ENCODE results near the gene PIGU. TPM values are rescaled to one million over a fixed set of nuclear protein-coding genes. Genes with fewer than 3 reads are reported as not detected.

Gene PIGU
- polyA plus RNA-seq, 3 donors = 6.6 to 13.4 (median 11.1) TPM

- WGBS, 3 donors = 43 to 68% (median 51%) methylated on average over 9 of the region's 9 CpGs
- no peak overlapping the region for H3K27ac ChIP-seq (ENCODE audit: low read depth, low read length)
Measured at GRCh38 chr20:34600892-34601653, 75.8 kb downstream of the PIGU start.

DNA sequence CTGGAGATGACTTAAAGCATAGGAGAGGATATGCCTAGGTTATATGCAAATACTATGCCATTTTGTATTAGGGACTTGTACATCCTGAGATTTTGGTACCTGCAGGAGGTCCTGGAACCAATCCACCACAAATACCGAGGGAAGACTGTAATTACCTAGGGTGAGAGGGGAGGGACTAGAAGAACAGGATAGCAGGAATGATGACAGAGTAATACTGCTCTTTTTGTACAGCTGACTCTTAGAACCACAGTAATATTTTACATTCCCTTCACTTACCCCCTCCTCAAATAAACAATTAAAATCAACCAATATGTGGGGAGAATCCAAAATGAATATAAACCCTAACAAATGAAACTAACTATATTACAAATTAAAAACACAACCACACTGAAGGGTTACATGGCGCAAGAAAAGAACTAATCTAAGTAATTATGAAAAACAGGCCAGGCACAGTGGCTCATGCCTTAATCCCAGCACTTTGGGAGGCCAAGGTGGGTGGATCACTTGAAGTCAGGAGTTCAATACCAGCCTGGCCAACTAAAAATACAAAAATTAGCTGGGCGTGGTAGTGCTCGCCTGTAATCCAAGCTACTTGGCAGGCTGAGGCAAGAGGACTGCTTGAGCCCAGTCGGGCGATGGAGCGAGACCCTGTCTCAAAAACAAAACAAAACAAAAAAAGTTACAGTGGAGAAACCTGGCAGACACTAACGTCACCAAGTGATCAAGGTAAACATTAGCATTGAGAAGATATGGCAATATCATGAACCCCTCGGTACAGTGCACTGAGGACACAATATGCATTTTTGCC lies 81.3 kb downstream of the PIGU start:
- H3K27ac ChIP-seq (ENCODE audit: low read depth, low read length) = no peak overlapping the region
- 83 to 90% (median 90%) methylated on average over 9 of the region's 9 CpGs for WGBS, 3 donors

DNA sequence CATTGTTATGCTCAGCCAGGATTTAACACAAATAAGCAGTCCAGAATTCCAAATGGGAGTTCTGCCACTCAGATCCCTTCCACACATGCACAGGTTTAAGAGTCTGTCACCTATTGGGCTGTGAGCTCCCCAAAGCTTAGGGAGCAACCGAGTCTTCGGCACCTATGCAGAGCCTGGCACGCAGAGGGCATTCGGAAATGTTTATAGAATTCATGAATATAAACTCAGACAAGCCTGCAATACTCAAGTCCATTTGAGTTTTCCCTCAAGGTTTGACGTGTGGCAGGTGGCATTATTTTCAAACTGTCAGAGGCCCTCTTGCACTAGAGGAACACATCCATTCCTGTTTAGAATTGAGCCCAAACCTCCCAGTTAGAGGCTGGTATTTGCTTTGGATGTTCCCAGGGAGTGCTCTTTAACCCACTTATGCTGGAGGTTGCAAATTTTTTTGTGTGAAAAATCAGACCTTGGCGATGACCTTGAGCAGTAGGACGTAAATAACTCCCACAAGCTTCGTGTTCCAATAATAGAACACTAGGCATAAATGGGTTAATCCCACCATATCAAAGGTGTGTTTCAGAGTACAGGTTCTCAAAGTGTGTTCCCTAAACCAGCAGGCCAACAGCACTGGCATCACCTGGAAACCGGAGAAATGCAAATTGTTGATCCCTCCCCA lies 90.3 kb downstream of the PIGU start:
- no peak overlapping the region for H3K27ac ChIP-seq (ENCODE audit: low read depth, low read length)
- 78 to 92% (median 90%) methylated on average over 9 of the region's 9 CpGs for WGBS, 3 donors

DNA sequence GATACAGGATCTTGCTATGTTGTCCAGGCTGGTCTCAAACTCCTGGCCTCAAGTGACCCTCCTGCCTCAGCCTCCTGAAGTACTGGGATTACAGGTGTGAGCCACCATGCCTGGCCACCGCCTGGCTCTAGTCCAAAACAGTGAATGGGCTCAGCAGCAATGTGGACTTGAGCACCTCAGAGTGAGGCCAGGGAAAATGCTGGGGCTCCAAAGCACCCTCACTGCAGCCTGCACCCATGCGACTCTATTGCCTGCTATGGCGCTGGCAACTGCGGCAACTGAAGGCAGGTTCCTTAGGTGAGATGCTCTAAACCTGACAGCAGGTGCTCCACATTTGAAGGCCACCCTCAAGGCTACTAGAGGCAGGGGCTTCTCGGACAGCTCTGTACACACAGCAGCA lies 91.9 kb downstream of the PIGU start:
- WGBS, 3 donors = 96 to 100% (median 98%) methylated on average over 5 of the region's 5 CpGs

DNA sequence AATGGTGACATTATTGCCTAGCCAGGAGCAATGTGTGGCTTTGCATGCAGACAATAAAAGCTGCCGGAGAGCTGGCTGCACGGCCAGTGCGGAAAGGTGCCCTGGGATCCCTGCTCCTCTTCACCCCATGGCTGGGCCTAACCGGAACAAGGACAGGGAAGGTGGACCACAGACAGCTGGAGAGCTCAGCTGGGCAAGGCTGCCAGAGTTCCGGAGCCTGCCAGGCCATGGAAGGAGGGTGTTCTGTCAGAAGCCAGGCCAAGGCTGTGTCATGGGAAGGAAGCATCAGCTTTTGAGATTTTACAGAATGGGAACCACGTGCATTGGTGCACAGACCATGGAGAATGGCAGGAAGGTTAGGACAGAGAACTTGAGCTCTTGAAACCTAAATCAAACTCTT lies 93.3 kb downstream of the PIGU start:
- whole genome bisulfite sequencing, 3 donors = 77 to 91% (median 78%) methylated on average over 6 of the region's 6 CpGs
- no peak overlapping the region for H3K27ac ChIP-seq (ENCODE audit: low read depth, low read length)

More for the DNA sequence above, 91.9 kb downstream of the PIGU start:
- no peak overlapping the region for H3K27ac ChIP-seq (ENCODE audit: low read depth, low read length)

GRCh38 chr20:34582911-34583310 lies 94.0 kb downstream of the PIGU start:
- WGBS, 3 donors = 86 to 88% (median 87%) methylated on average over 4 of the region's 4 CpGs
- no peak overlapping the region for H3K27ac ChIP-seq (ENCODE audit: low read depth, low read length)

GRCh38 chr20:34582221-34582620 lies 94.7 kb downstream of the PIGU start:
- no peak overlapping the region for H3K27ac ChIP-seq (ENCODE audit: low read depth, low read length)
- 65 to 83% (median 73%) methylated on average over 4 of the region's 4 CpGs for WGBS, 3 donors

DNA sequence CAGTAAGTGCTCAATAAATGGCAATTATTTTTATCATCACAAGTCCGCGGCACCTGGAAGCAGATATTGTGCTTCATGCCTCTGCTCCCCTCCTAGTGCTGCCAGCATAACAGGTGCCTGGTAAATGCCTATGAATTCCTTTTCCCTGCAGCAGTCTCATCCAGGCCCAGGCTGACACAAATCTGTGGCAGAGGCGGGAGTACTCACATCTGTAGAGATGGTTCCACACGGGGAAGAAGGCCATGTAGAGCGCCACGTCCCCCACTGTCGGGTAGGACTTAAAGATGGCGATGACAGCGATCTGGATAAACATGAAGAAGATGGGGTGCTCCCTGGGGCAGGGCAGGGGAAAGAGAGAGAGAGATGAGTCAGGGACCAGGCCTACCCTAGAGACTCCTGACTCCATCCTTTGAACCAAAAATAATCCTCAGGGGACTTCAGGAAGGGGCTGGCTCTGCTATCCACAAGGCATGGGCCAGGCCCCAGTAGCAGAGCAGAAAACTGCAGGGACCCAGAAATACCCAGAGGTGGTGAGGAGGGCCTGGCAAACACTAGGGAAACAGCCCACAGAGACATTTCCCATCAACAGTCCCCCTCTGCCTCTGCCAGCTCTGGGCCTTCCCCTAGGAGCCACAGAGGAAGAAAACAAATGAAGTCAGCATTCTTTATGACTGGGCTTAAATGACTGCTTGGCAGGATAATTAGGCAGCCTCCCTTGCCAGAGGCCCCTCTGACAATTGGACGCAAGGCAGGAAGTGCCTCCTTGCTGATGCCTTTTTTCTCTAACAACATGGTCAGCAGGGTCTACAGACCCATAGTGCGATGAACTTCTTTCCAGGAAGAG lies 95.3 kb downstream of the PIGU start:
- peak overlapping the region; percentile 6 for H3K27ac ChIP-seq (ENCODE audit: low read depth, low read length)
- 76 to 93% (median 81%) methylated on average over 11 of the region's 11 CpGs for WGBS, 3 donors

GRCh38 chr20:34579979-34580940 lies 96.6 kb downstream of the PIGU start:
- WGBS, 3 donors = 87 to 95% (median 90%) methylated on average over 7 of the region's 7 CpGs
- no peak overlapping the region for H3K27ac ChIP-seq (ENCODE audit: low read depth, low read length)

DNA sequence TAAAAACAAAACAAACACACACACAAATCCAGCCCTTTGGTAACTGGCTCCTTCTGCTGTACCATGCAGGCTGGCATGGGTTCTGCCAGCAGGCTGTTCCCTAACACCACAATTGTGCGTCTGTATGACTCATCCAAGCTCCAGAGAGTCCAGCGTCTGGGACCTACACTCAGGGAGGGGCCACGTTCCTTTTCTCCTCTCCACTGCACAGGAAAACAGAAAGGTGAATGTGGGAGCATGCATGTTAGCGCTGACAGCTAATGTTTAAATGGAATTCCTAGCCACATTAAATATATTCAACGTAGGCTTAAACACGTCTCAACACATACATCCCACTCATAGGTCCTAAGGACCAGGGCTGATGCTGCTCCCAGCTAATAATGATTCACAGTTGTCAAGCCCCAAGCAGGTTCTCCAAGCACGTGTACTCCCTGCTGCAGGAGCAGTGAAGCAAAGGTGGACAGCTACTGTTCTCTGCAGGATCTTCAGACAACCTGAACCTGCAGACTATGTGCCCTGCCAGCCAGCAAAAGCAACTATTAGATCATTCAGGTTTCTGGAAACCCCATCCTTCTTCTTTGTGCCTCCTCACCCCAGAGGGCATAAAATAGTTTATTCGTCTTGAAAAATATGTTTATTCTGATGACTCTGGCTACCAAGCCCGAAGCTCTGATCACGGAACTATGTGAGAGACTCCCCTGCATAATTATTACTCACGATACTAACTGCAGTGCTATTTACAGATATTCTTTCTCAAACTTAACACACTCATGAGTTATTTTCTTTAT lies 97.5 kb downstream of the PIGU start:
- no peak overlapping the region for H3K27ac ChIP-seq (ENCODE audit: low read depth, low read length)
- WGBS, 3 donors = 79 to 82% (median 81%) methylated on average over 11 of the region's 11 CpGs

DNA sequence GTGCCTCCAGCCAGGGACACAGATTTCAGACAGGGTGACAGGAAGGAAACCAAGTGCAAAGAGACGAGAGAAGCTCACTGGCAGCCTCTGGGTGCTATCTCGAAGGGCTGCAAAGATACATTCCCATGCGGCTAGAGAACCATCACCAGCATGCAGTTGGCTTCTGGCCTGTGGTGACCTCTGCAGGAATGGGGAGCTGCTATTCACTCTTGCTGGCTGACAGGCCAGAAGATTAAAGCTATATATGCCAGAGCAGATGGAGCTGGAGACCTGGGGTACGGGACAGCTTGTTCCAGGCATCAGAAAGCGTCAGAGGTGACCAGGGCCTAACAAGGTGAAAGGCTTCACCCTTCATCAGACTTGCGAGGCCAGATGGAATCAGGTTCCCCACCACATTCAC lies 98.4 kb downstream of the PIGU start:
- no peak overlapping the region for H3K27ac ChIP-seq (ENCODE audit: low read depth, low read length)
- WGBS, 3 donors = 71 to 85% (median 76%) methylated on average over 6 of the region's 6 CpGs

DNA sequence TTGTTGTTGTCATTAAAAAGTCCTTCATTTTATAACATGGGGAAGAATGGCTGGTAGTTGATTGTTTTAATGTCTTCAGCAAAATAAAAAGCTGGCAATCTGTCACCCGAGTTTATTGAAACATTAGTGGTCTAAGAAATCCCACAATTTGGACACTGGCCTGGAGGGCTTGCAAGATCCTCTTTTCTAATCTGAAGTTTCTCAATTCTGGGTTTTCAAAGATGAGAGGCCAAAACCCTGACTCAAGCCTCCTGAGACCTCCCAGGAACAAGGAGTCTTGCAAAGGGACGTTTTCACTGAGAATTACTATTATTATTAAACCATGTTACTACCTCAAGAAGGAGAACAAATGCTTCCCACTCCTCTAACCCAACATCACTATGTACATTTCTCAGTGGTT lies 98.9 kb downstream of the PIGU start:
- no peak overlapping the region for H3K27ac ChIP-seq (ENCODE audit: low read depth, low read length)

GRCh38 chr20:34577061-34577460 lies 99.8 kb downstream of the PIGU start:
- 98 to 100% (median 98%) methylated on average over 4 of the region's 4 CpGs for WGBS, 3 donors
- no peak overlapping the region for H3K27ac ChIP-seq (ENCODE audit: low read depth, low read length)

More for the DNA sequence above, 98.9 kb downstream of the PIGU start:
- WGBS, 3 donors = 26 to 74% (median 37%) methylated on average over 2 of the region's 2 CpGs

DNA sequence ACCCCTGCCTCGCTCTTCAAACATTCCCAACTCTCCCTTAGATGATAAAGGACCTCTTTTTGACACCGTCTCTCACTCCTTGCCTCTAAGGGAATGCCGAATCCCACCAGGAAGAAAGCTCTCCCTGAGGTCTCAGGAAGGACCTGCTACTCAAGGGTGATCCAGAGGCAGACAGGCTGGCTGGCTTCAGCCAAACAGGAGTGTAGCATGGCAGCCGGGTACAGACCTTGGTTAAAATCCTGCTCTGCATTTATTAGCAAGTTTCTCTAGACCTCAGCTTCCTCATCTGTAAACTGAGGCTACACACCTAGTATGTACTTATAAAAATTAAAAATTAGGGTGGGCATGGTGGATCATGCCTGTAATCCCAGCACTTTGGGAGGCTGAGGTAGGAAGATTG lies 101.1 kb downstream of the PIGU start:
- no peak overlapping the region for H3K27ac ChIP-seq (ENCODE audit: low read depth, low read length)
- 94 to 99% (median 96%) methylated on average over 4 of the region's 4 CpGs for WGBS, 3 donors

- no peak overlapping the region for H3K27ac ChIP-seq (ENCODE audit: low read depth, low read length)
- WGBS, 3 donors = 95 to 97% (median 95%) methylated on average over 5 of the region's 5 CpGs
Measured at GRCh38 chr20:34575271-34575670, 101.6 kb downstream of the PIGU start.

GRCh38 chr20:34574861-34575260 lies 102.0 kb downstream of the PIGU start:
- no peak overlapping the region for H3K27ac ChIP-seq (ENCODE audit: low read depth, low read length)
- 91 to 93% (median 91%) methylated on average over 6 of the region's 6 CpGs for WGBS, 3 donors
